Common myeloid progenitor, CD34-positive (primary cell): ENCODE data around the gene SUPV3L1.

Source experiments
- CTCF ChIA-PET: fragments of 350-600 bp; sonication (Branson Sonifier 250); formaldehyde crosslinking; loops from one replicate; lab custom pipeline; 2021; ENCODE audit warnings: antibody characterized with exemption; lab: Charles Lee
- POLR2A ChIA-PET: fragments of 350-600 bp; sonication (Branson Sonifier 250); formaldehyde crosslinking; loops from one replicate; lab custom pipeline; 2021; ENCODE audit warnings: antibody characterized with exemption; lab: Charles Lee
- DNase-seq, 3 donors: peaks; one replicate each; pipeline versions ENCODE4 v3.0.0 to v3.0.0-alpha.2; 2013
- H3K27ac ChIP-seq, 2 experiments: 1 replicate in 1 of 2; 2 replicates in 1 of 2; pipeline ENCODE4 v1.7.0; 2013; ENCODE audit warnings: inconsistent platforms in 2 of 2, low read length in 2 of 2, mild to moderate bottlenecking in 2 of 2, low read depth in 1 of 2, moderate library complexity in 1 of 2; ENCODE audit not compliant: severe bottlenecking in 2 of 2, insufficient read depth in 1 of 2, poor library complexity in 1 of 2
- H3K27me3 ChIP-seq, 5 experiments: replicated peaks in 2 of 5; 1 replicate in 3 of 5; 2 replicates in 2 of 5; pipeline versions ENCODE4 v1.6.1 to v1.7.0; 2013; ENCODE audit warnings: low read length in 4 of 5, mild to moderate bottlenecking in 2 of 5, moderate library complexity in 2 of 5, inconsistent platforms in 1 of 5; ENCODE audit not compliant: insufficient read depth in 5 of 5, control insufficient read depth in 4 of 5
- H3K36me3 ChIP-seq, 4 experiments: 1 replicate in 2 of 4; 2 replicates in 2 of 4; pipeline versions ENCODE4 v1.6.1 to v1.7.0; 2013; ENCODE audit warnings: low read length in 3 of 4, control low read depth in 1 of 4, mild to moderate bottlenecking in 1 of 4; ENCODE audit not compliant: control insufficient read depth in 4 of 4, insufficient read depth in 4 of 4
- H3K4me1 ChIP-seq, 4 experiments: 1 replicate in 3 of 4; 2 replicates in 1 of 4; pipeline versions ENCODE4 v1.6.1 to v1.7.1; 2013; ENCODE audit warnings: low read length in 3 of 4, mild to moderate bottlenecking in 3 of 4, control low read depth in 1 of 4, inconsistent platforms in 1 of 4, moderate library complexity in 1 of 4; ENCODE audit not compliant: control insufficient read depth in 4 of 4, insufficient read depth in 4 of 4; ENCODE audit errors: control extremely low read depth in 1 of 4
- H3K4me3 ChIP-seq, 7 experiments: 1 replicate in 4 of 7; 2 replicates in 3 of 7; pipeline versions ENCODE4 v1.5.1 to v1.7.0; 2013; ENCODE audit warnings: mild to moderate bottlenecking in 7 of 7, low read length in 6 of 7, moderate library complexity in 6 of 7, inconsistent platforms in 2 of 7, low read depth in 2 of 7, control low read depth in 1 of 7; ENCODE audit not compliant: insufficient read depth in 4 of 7, control insufficient read depth in 1 of 7; ENCODE audit errors: extremely low read depth in 1 of 7
- H3K9me3 ChIP-seq, 5 experiments: 1 replicate in 4 of 5; 2 replicates in 1 of 5; pipeline versions ENCODE4 v1.6.1 to v1.7.1; 2013; ENCODE audit warnings: low read length in 4 of 5, mild to moderate bottlenecking in 2 of 5, inconsistent platforms in 1 of 5, low read depth in 1 of 5, moderate library complexity in 1 of 5; ENCODE audit not compliant: control insufficient read depth in 4 of 5, insufficient read depth in 2 of 5; ENCODE audit errors: control extremely low read depth in 1 of 5
- WGBS: methylation state at CpG from one replicate; pipeline ENCODE4 v1.1.5; 2013; ENCODE audit not compliant: insufficient coverage; 5-methylcytosine and 5-hydroxymethylcytosine counted together

Gene SUPV3L1

DNA sequence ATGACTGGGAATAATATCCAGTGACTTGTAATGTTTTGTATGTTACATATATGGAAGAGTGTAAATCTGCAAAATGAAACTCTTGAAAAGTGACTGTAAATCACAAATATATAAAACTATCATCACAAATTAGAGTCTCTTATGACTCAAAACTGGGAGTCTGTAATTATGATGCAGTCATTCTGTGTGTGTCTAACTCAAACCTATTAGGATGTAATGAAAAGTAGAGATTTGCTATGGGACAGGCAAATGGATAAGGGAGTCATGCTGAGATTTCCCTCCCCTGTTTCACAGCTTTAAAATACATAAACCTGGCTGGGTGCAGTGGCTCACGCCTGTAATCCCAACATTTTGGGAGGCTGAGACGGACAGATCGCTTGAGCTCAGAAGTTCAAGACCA, 31.5 kb downstream of the SUPV3L1 start:
- Histone ChIP-seq H3K36me3 (peaks cover 11 to 29% (median 21%) of the 10 kb centered on the region in 4 experiments), H3K4me3 (no peak overlapping the region), H3K4me1 (peaks cover 0 to 19% (median 6%) of the 10 kb centered on the region in 4 experiments), H3K27me3 (peaks cover 0 to 8% (median 0%) of the 10 kb centered on the region in 5 experiments), H3K27ac (no peak overlapping the region), H3K9me3 (peaks cover 0 to 8% (median 2%) of the 10 kb centered on the region in 5 experiments)
- 100% methylated on average over 3 of the region's 3 CpGs for WGBS
- ChIA-PET POLR2A (interaction anchor here (0.6 kb wide), 1 partner anchor 111 kb away, joined by 3 read pairs; no protein-coding TSS in a partner anchor), CTCF (interaction anchor here (0.5 to 1.5 kb wide), 3 partner anchors 11 to 429 kb away, joined by 3 to 4 read pairs (median 3); no protein-coding TSS in a partner anchor)
- no peak for DNase-seq

DNA sequence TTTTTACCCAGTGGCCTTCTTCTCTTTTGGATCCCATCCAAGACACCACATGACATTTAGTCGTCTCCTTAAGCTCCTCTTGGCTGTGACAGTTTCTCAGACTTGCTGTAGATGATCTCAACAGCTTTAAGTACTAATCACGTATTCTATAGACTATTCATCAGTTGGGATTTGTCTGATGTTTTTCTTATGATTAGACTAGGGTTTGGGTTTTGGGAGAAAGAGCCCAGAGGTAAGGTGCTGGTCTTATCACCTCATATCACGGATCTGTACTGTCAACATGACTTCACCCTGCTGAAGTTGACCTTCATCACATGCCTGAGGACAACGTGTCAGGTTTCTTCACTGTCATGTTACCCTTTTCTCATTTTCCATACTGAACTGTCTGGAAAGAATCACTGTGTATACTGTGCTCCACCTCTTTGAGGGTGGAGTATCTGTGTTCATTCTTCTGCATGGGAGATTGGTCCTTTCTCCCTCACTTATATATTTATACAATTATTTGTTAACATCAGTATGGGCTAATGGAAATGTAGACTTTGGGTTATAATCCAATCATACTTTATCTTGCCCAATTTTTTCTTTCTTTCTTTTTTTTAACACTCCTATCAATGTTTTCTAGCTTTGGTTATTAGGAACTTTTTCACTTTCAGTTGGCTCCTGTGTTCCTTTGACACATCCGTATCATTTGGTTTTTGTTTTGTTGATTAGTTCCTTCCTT, 33.7 kb downstream of the SUPV3L1 start:
- 100% methylated on average over 1 of the region's 5 CpGs for WGBS
- peaks cover 0 to 19% (median 6%) of the 10 kb centered on the region in 4 experiments for H3K4me1 ChIP-seq
- no peak overlapping the region for H3K4me3 ChIP-seq
- DNase-seq = peak in 2 of 3 donors; percentile 12 to 13
- POLR2A ChIA-PET = interaction anchor here (0.5 kb wide), 1 partner anchor 23 kb away, joined by 4 read pairs; no protein-coding TSS in a partner anchor
- H3K36me3 ChIP-seq = peaks cover under 1 to 10% (median 4%) of the 10 kb centered on the region in 4 experiments
- CTCF ChIA-PET = interaction anchor here (0.6 to 1.8 kb wide), 4 partner anchors 9 to 922 kb away, joined by 3 to 4 read pairs (median 3); no protein-coding TSS in a partner anchor
- H3K27ac ChIP-seq = no peak overlapping the region
- peaks cover 0 to 8% (median 2%) of the 10 kb centered on the region in 5 experiments for H3K9me3 ChIP-seq
- peaks cover 0 to 10% (median 0%) of the 10 kb centered on the region in 5 experiments for H3K27me3 ChIP-seq

DNA sequence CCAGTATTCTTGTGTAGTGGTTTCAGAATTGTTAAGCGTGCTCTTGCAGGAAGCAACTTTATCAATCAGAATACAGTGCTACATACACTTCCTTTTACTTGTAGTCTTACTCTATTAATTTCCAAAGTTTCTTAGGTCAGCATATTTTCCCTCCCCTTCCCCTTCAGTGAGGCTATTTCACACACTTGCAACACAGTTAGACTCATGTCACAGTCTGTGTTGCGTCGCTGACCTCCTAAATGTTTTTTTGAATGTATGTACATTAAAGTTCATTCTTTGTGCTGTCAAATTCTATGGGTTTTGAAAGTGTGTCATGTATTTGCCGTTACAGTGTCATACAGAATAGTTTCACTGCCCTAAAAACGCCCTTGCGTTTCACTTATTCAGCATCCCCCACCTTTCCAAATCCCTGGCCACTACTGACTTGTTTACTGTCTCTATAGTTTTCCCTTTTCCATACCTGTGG, 34.7 kb downstream of the SUPV3L1 start:
- no peak for DNase-seq
- H3K4me1 ChIP-seq = peaks cover 0 to 19% (median 6%) of the 10 kb centered on the region in 4 experiments
- ChIA-PET POLR2A (no interaction called here), CTCF (interaction anchor here (0.6 to 1.8 kb wide), 6 partner anchors 11 to 209 kb away, joined by 3 to 4 read pairs (median 4); no protein-coding TSS in a partner anchor)
- H3K27me3 ChIP-seq = peaks cover 0 to 10% (median 0%) of the 10 kb centered on the region in 5 experiments
- H3K27ac ChIP-seq = no peak overlapping the region
- 93% methylated on average over 2 of the region's 6 CpGs for WGBS
- H3K4me3 ChIP-seq = no peak overlapping the region
- peaks cover 0 to 8% (median 2%) of the 10 kb centered on the region in 5 experiments for H3K9me3 ChIP-seq
- peaks cover 0 to under 1% (median 0%) of the 10 kb centered on the region in 4 experiments for H3K36me3 ChIP-seq

DNA sequence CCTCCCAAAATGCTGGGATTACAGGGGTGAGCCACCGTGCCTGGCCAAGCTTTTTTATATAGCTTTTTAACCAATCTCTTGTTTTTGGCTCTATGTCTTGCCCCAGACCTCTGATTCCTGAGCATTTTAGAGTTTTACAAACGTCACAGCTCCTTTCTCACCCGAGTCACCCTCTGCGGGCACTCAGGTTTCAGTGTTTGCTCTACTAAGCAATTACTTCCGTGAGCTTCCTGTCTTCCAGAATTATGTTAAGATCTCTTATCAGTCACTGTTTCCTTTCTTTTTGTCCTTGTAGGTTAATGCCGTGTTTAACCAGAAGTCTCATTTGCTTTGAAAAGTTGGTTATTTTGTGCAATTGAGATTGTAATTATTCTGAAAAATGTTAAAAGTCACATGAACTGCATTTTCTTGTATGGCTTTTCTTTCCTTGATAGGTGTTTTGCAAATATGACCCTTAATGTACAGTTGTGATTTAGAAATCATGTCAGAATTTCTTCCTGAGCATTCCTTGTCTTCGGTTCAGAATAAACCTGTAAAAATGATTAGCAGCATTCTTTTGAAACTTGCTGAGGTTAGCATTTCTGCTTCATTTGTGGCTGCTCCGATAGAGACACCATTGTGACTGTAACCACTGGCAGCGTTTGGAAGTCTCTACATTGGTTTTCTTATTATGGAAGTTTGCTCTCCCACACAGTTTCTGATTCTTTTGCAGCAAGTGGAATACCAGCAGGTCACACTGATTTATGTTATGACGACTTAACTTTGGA, 35.6 kb downstream of the SUPV3L1 start:
- no peak overlapping the region for H3K27ac ChIP-seq
- H3K9me3 ChIP-seq = peaks cover 0 to 8% (median 2%) of the 10 kb centered on the region in 5 experiments
- peaks cover 0 to 10% (median 0%) of the 10 kb centered on the region in 5 experiments for H3K27me3 ChIP-seq
- peaks cover 0 to 19% (median 6%) of the 10 kb centered on the region in 4 experiments for H3K4me1 ChIP-seq
- ChIA-PET POLR2A (no interaction called here), CTCF (interaction anchor here (0.7 to 1.4 kb wide), 5 partner anchors 10 to 177 kb away, joined by 3 read pairs; no protein-coding TSS in a partner anchor)
- H3K4me3 ChIP-seq = peak overlapping the region in 3 of 7 experiments; percentile 33 to 48 (median 37)
- DNase-seq = peak in 2 of 3 donors; percentile 41 to 54
- no peaks in the 10 kb centered on the region for H3K36me3 ChIP-seq
- 25% methylated on average over 10 of the region's 10 CpGs for WGBS

DNA sequence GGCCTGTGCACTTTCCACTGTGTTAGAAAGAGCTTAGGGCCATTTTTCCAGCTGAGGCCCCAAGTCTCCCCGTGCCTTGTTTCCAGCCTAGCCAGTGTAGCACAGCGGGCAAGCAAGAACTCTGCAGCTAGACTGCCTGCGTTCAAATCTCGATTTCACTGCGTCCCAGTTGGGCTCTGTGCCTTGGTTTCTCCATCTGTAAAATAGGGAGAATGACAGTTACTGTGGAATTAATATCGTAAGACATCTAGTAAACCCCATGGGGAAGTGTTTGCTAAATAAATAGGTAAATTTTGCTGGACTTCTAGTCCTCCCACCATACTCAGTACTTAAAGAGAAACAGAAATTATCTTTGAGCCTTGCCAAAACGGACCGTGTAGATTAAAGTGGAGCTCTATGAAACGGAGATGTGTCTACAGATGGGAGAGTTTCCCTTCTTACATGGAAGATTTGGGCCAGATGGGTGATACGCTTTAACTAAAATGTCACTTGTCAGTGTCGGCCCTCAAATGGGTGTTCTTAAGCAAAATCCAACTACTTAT, 36.6 kb downstream of the SUPV3L1 start:
- H3K27me3 ChIP-seq = peaks cover 0 to 10% (median 0%) of the 10 kb centered on the region in 5 experiments
- no peak overlapping the region for H3K4me3 ChIP-seq
- no peak overlapping the region for H3K27ac ChIP-seq
- WGBS = 98% methylated on average over 5 of the region's 11 CpGs
- H3K4me1 ChIP-seq = peaks cover under 1 to 22% (median 7%) of the 10 kb centered on the region in 4 experiments
- DNase-seq = no peak
- no peaks in the 10 kb centered on the region for H3K36me3 ChIP-seq
- POLR2A ChIA-PET = no interaction called here
- CTCF ChIA-PET = interaction anchor here (0.6 to 1.6 kb wide), 6 partner anchors 9 to 894 kb away, joined by 3 to 5 read pairs (median 4); no protein-coding TSS in a partner anchor
- peaks cover 0 to 8% (median 2%) of the 10 kb centered on the region in 5 experiments for H3K9me3 ChIP-seq

DNA sequence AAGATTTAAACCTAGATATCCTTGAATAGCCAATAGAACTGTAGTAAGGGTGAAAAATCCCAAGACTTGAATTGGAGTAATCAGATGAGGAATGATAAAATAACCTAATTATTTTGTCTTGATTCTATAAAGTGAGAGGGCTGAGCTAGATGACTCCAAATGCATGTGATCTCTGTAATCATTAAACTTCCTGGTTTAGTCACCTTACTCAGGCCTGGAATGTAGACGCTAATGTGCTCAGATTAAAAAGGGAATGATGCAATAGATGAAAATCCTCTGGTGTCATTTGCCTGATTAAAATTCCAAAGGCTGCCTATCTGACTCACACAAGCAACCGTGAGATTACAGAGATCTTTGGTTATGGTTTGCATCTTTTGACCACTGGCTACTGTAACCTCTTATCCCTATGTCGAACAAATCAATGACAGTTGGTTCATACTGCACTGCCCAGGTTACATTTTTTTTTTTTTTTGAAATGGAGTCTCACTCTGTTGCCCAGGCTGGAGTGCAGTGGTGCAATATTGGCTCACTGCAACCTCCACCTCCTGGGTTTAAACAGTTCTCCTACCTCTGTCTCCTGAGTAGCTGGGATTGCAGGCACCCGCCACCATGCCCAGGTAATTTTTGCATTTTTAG, 37.2 kb downstream of the SUPV3L1 start:
- Histone ChIP-seq H3K27ac (no peak overlapping the region), H3K9me3 (peaks cover 0 to 8% (median 2%) of the 10 kb centered on the region in 5 experiments), H3K27me3 (peaks cover 0 to 10% (median 0%) of the 10 kb centered on the region in 5 experiments), H3K4me3 (no peak overlapping the region), H3K4me1 (peaks cover 5 to 27% (median 10%) of the 10 kb centered on the region in 4 experiments), H3K36me3 (no peaks in the 10 kb centered on the region)
- DNase-seq = no peak
- WGBS = 95% methylated on average over 4 of the region's 4 CpGs
- ChIA-PET CTCF (interaction anchor here (0.6 to 1.6 kb wide), 5 partner anchors 9 to 181 kb away, joined by 3 to 4 read pairs (median 3); no protein-coding TSS in a partner anchor), POLR2A (interaction anchor here (0.7 kb wide), 1 partner anchor 369 kb away, joined by 6 read pairs; no protein-coding TSS in a partner anchor)
